Putamen (tissue), 1 donor: ENCODE data around the gene YDJC.
"Not testable (repeated sequence)": the region's sequence is repeated elsewhere in the genome, so short reads cannot be mapped to it uniquely, and the experiment has no call there.

ENCODE experiments used
- DNase-seq: peaks from one replicate; pipeline ENCODE4 v3.0.0-alpha.2; 2016; ENCODE audit warnings: low spot score

Gene YDJC

DNA sequence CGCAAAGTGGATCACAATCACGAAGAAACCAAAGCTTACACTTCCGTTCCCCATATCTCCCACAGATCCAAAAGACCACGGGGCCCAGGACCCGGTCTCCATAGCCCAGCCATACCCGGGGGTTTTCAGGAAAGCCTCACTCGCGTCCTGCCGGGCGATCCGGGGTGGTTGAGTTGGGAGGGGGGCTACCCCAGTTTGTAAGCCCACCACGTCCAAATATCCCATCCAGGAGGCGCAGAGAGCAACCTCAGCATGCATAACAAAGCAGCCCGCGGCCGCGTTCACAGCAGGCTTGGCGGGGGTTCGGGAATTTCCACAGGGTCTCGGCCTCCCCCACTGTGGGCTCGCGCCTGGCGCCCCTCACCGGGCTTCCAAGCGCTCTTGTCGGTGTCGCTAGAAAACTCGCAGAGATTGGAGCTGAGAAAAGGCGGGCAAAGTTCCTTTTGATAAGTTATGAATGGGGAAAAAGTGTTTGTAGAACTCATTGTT is 21.7 kb upstream of the YDJC start:
- DNase-seq: no peak

DNA sequence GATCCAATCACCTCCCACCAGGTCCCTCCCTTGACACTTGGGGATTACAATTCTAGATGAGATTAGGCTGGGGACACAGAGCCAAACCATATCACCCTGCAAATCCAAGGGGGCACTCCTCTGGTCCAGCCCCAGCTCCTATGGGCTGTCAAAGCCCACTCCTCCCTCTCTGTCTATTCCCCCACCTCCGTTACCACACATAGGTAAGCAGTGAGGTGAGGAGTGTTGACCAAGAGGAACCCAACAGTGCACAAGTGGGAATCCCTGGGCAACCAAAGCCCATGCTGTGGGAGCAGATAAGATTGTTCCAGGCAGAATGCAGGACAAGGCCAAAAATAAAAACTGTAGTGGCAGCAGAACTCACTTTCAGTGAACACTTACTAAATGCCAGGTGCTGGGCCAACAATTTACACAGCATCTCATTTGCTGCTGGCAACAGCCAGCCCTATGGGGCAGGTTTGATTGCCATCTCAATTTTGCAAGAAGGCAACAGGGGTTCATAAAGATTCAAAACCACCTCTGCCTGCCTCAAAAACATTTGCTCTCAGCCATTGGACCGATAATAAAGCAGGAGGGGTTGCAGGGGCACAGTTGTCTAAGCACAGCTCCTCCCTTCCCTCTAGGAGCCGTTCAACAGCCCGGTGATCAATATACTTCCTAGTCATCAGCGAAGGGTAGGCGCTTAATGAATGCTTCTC is 21.1 kb upstream of the YDJC start:
- no peak for DNase-seq

DNA sequence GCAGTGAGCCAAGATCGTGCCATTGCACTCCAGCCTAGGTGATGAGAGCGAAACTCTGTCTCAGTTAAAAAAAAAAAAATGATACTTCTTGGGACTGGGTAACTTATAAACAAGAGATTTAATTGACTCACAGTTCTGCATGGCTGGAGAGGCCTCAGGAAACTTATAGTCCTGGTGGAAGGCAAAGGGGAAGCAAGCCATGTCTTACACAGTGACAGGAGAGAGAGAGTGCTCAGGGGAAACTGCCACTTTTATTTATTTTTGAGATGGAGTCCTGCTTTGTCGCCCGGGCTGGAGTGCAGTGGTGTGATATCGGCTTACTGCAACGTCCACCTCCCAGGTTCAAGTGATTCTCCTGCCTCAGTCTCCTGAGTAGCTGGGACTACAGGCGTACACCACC is 20.5 kb upstream of the YDJC start:
- no peak for DNase-seq

DNA sequence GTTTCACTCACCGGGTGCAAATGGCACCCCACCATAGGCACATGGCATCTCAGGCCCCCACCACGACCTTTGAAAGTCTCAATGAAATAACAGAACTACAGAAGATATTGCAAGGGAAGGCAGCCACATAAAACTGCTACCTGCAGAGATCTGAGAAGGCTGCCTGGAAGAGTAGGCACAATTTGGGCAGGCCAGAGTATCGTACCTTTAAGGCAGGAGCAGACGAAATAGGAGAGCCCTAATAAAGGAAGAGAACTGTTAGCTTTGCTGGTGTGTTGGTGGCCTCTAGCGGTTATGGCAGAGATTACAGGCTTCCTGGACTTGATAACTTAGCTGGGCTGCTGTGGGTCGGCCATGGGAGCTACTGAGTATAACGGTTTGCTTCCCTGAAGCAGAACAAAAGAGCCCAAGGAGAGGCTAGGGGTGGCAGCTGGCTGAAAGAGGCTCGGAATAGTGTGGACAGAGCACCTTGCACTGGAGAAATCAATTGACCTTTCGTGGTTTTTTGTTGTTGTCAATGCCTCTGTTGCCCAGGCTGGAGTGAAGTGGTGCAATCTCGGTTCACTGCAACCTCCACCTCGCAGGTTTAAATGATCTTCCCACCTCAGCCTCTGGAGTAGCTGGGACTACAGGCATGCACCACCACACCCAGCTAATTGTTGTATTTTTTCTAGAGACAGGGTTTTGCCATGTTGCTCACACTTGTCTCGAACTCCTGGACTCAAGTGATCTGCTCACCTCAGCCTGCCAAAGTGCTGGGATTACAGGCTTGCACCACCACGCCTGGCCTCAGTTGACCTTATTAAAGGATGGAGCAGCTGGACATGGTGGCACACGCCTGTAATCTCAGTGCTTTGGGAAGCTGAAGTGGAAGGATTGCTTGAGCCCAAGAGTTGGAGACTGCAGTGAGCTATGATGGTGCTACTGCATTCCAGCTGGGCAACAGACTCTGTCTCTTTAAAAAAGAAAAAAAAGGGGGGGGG is 17.1 kb upstream of the YDJC start:
- DNase-seq: peak; percentile 68

DNA sequence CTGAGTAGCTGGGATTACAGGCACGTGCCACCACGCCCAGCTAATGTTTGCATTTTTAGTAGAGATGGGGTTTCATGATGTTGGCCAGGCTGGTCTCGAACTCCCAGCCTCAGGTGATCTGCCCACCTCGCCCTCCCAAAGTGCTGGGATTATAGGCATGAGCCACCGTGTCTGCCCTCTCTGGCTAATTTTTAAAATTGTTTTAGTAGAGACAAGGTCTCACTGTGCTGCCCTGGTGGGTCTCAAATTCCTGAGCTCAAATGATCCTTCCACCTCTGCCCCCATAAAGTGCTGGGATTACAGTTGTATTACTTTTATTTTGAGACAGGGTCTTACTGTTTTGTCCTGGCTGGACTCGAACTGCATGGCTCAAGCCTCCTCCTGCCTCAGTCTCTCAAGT is 15.7 kb upstream of the YDJC start:
- not testable (repeated sequence) for DNase-seq

DNA sequence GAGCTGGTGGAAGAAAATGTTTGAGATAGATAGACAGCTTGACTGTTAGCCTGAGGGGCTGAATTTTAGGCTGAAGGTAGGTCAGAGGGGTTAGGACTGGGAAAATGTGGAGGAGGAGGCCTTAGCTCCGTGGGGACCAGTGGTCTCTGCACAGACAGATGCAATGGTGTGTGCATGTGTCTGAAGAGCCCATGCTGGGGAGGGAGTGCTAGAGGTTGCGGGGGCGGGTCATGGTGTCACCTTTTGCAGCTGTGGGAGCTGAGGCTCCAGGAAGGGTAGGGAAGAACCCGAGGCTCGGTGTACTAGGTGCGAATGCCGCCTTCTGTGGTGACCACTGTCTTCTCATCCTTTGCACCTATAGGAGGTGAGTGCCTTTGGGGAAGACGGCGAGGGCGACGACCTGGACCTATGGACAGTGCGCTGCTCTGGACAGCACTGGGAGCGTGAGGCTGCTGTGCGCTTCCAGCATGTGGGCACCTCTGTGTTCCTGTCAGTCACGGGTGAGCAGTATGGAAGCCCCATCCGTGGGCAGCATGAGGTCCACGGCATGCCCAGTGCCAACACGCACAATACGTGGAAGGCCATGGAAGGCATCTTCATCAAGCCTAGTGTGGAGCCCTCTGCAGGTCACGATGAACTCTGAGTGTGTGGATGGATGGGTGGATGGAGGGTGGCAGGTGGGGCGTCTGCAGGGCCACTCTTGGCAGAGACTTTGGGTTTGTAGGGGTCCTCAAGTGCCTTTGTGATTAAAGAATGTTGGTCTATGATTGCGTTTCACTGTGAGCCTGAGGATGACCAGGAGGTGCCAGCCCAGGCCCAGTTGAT is 13.9 kb upstream of the YDJC start:
- DNase-seq: no peak

DNA sequence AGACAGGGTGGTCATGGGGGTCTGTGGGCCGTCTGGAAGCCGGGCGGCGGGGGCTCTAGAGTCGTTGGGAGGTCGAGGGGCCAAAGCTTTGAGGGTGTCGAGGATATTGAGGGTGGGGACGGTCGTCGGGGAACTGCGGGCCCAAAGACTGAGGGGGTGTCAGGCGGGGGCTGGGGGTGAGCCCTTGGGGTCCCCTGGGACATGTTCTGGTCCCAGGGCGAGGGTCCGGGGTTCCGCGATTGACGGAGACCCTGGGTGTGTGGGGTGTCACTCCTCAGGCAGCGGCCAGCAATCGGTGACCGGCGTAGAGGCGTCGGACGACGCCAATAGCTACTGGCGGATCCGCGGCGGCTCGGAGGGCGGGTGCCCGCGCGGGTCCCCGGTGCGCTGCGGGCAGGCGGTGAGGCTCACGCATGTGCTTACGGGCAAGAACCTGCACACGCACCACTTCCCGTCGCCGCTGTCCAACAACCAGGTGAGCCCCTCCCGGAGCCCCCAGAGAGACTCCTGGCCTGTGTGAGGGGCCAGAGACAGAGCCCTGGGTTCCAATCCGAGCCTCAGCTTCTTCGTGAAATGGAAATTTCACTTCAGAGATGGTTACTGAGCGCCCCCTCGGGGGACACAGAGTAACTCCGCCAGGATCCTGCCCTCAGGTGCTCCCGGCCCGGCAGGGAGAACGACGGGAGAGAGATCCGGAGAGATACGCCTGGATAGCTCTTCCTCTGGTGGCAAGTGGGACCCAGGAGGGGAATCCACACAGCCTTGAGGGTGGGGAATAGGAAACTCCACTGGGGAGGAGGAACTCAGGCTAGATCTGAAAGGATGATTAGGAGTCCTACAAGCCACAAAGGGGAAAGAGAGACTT is 13.0 kb upstream of the YDJC start:
- DNase-seq: peak; percentile 39

DNA sequence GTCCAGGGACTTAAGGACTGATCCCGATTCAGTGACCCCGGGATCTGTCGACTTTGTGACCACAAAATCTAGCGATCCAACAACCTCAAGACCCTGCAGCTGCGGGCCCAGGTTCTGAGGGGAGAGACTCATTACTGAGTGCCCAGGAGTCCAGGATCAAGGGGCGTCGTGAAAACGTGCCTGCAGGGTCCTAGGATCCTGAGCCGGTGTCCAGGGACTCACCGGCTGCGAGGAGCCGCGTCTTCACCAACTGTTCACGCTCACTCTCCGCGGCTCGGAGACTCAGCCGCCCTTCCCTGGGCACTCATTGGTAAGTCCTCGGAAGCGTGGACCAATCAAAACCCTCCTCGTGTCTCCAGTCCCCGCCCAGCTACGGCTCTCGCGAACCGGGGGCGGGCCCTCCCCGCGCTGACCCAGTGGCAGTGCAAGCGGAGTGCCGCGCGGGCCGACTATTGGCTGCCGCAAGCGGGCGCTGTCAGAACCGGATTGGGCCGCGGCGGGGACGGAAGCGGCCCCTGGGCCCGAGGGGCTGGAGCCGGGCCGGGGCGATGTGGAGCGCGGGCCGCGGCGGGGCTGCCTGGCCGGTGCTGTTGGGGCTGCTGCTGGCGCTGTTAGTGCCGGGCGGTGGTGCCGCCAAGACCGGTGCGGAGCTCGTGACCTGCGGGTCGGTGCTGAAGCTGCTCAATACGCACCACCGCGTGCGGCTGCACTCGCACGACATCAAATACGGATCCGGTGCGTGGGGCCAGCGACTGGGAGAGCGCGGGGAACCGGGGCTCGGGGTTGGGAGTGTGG is 12.2 kb upstream of the YDJC start, which contains the start of gene SDF2L1:
Gene SDF2L1, plus strand, starts transcription at position 514 of the 795 bp plus-strand sequence. Its CDS starts 35 bp downstream, at position 549.
- DNase-seq: peak; percentile 98

DNA sequence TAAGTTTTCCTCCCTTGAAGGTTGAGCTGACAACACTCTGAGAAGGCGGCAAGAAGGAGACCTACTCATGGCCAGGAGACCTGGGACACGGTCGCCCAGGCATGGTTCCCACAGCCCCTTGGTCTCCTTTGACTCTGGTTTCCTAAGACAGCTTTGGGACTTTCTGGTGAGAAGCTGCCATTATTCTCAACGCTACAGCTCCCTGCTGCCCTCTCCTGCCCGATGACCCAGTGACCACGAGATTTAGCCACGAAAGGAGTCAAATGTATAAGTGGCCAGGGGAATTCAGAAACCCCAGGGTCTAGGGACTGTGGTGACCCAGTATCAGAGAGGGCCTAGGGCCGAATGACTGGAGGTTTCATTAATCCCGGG is 11.6 kb upstream of the YDJC start:
- DNase-seq: peak; percentile 40

DNA sequence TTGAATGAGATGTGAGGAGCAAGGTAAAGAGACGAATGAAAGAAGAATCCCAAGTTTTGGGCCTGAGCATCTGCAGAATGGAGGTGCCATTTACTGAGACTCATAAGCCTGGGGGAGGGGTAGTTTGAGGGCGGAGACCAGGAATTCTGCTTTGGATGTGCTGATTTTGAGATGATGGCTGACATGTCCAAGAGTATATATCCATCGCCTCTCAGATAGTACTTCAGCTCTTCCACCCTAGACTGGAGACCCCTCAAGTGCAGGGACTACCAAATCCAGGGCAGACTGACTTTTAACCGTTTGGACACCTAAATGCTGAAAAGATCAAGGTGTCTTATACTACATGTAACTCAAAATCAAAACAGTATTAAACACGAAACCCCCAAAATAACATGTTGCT is 11.0 kb upstream of the YDJC start:
- no peak for DNase-seq

DNA sequence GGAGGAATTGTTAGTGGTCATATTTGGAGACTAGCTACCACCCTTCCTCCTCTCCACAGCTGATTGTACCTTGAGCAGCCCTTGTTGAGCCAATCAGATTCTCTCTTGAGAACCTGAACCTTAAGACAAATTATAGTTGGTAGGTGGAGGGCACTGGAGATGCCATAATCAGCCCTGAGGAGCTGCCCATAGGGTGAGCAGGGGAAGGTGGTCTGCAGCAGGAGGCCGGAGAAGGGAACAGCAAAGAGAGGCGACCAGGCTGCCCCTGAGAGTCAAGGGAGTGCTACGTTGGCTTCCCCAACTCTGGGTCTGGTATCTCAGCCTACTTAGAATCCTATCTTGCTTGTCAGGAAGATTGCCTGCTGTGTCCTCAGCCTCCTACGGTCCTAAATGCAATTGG is 9.5 kb upstream of the YDJC start:
- DNase-seq: no peak

DNA sequence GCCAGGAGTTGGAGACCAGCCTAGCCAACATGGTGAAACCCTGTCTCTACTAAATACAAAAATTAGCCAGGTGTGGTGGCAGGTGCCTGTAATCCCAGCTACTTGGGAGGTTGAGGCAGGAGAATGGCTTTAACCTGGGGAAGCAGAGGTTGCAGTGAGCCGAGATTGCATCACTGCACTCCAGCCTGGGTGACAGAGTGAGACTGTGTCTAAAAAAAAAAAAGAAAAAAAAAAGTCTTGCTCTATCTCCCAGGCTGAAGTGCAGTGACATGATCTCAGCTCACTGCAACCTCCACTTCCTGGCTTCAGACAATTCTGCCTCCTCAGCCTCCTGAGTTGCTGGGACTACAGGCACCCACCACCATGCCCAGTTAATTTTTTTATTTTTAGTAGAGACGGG is 7.6 kb upstream of the YDJC start:
- DNase-seq: not testable (repeated sequence)

DNA sequence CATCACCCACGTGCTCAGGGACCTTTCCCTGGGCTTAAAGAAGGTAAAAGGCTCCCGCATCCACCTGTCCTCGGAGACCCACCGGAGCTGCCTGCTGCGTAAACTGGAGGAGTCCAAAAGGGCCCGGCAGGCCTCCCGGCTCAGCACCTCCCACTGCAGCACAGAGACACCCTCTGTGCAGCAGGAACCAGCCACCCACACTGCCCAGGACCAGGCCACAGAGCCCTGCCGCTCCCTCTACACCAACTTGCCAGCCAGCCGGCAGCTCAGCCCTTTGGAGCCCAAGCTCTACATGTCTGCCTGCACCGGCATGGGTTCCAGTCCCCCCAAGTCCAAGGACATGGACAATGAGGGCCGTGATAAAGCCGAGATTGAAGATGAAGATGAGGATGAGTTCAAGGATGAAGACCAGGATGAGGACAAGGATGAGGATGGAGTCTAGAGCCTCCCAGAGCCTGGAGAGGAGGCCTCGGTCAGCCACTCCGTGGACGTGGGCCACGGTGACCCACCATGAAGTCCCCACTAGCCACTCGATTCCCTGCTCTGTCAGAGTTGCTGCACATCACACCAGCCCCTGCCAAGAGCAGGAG is 6.9 kb upstream of the YDJC start:
- DNase-seq: no peak

DNA sequence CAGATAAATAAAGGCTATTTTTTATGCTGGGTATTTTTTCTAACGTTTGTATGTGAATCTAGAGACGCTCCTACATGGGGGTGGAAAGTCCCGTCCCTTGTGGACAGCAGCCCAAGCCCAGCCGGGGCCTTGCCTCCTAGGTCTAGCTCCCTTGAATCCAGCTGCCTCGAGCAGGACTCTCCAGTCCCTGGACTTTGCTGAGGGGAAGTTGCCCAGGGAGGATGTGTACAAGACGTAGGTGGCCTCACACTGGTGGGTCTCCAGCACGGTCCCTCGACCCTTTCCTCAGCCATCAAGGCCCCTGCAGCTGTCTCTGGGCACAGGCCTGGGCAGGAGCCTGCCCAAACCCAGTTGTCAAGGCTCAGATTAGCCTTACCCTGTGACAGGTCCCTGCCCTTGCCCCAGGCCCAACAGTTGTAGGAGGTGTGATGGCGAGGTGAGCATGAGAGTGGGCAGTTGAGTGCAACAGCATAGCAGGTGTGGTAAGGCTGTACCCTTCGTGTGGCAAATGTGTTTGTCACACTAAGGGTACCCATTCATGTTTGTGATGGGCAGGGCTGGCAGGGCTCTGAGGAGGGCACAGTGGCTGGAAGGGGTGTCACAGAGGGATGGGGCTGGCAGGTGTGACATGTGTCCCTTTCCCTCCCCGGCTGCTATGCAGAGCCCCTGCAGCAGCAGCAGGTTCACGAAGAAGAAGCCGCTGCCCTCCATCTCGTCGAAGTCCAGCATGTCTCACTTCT is 6.1 kb upstream of the YDJC start:
- no peak for DNase-seq

DNA sequence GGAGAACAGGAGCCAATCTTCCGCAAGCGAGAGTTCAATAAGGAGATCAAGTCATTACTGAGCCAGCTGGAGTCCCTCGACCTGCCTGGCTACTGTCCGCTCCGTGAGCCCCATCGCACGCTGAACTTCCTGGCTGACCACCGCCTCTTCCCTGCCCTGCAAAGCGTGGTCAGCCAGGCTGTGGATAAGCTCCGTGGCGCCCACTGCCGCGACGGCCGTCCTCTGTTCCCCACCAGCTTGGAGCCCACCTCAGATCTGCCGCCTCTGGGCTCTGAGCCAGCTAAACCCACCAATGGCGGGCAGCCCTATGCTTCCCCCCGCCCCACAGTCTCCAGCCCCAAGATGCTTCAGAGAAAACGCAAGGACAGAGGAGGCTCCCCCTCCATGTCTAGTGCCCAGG is 5.0 kb upstream of the YDJC start:
- no peak for DNase-seq

DNA sequence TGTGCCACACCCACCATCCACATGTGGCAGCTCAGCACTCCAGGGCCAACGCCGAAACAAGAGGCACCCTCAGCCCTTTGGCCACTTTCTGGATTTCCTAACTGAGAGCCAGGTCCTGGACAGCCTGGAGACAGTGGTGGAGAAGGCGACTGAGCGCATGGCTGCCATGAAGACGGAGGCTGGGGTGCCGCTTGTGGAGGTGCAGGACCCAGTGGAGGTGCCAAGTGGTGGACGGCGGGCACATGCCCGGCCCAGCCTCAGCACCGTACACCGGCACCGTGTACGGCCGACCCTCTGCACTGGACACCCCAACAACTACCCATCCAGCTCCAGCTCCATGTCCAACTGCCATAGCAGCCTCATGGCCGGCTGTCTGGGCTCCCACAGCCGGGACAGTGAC is 4.3 kb upstream of the YDJC start:
- no peak for DNase-seq

DNA sequence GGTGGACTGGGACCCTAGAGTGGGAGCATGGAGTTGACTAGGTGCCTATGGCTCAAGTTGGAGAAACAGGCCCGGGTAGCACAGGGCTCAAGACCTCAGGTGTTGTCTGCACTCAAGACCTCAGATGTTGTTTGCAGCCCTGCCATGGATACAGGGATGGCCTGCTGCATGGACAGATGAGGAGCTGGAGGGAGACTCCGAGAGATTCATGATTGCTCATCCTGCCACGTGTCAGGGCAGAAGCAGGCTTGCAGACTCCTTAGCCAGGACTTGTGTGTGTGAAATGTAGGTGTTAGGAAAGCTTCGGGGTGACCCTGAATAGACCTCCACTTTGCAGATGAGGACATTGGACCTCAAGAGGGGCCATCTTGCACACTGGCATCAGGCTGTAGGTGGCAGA is 3.7 kb upstream of the YDJC start:
- no peak for DNase-seq

DNA sequence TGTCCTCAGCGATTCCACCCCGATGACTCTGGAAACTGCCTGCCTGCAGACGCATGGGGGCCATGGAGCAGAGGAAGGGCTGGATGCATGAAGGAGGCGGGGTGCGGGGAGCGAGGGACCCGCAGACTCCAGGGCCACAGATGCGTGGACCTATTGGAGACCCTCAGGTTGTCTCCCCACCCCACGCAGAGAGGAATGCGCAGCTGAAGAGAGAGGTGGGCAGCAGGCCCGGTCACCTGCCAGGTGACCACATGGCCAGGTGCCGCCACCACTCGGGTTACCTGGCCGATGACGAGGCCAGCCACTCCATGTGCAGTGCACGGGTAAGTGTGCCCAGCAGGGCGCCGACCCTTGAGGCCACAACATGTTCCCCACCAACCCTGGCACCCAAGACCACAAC is 3.1 kb upstream of the YDJC start:
- DNase-seq: no peak

DNA sequence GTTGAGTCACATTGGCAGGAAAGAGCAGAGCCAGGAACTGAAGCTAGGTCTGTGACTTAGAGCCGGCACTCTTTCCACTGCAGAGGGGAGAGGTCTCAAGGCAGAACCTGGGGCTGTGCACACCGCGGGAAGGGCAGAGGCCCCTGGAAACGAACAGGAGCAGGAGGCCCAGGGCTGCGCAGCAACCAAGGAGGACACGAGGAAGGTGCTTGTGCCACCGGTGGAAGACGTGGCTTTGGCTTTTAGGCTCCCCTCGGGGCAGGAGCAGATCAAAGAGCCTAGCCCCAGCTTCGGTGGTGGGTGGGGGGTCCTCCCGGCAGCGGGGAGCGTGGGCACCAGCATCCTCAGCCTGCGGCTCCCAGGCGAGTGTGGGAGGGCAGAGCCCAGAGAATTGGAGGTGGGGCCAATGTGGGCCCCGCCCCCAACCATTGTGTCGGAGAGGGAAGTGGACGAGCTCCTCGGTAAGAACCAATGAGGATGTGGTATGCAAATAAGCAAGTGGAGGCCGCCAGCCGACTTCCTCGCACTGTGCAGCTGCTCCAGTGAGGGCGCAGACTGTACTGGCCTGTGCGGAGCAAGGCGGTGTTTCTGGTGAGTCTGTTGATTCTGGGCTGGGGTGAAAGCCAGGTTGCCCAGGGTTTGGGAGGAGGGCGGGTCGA is 2.5 kb upstream of the YDJC start, which contains the start of gene CCDC116:
Gene CCDC116, plus strand, starts transcription at position 524 of the 659 bp plus-strand sequence. CDS start 422 bp downstream, outside the sequence.
- no peak for DNase-seq
